Measurements from ENCODE around the gene MMP11. TPM values are rescaled to one million over a fixed set of nuclear protein-coding genes. Genes with fewer than 3 reads are reported as not detected.

The MMP11 gene
- total RNA-seq, 1 donor from 2014 or later, result 0.53 TPM

DNA sequence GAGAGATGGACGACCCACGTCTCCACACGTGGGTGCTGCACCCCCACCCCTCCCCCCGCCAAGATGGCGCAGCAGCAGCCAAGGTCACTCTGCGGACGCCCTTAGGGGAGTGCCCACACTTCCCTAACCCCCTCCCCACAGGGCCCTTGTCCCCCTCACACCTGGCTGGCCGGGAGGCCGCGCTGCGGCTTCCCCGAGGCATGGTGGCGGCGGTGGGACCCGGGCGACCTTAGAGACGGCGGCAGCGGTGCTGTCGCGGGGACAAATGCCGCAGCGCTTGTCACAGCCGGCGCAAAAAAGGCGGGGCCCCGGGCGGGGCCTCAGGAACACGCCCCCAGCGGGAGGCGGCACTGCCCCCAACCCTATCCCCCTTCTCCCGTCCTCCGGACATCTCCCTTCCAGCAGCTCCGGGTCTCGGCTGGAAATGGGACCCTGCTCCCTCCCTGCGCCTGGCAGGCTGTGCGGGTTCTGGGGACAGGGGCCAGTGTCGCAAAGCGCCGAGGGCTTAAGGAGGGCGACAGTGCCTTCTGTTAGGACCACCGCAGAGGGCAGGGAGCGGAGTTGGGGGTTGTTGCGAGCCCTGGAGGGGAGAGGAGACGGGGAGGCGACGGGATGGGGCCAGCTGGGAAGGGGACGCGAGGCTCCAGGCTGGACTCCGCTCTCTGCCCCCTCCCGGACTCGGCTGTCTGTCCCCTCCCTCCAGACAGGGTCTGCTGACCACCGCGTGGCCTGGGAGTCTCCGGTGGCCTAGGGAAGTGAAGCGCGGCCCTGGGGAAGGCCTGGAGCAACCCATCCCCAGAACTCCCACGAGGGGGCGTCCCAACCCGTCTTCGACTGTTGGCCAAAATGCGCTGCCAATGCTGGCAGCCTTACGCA lies 4.7 kb upstream of the MMP11 start, which contains the start of gene CHCHD10:
Gene CHCHD10 (minus strand): TSS at position 300 of the 876 bp plus-strand sequence. CDS start 98 bp downstream, at position 202.
- peak; percentile 19 for DNase-seq (ENCODE audit: low read depth)
- FAIRE-seq, result no peak
- TF ChIP-seq, protein P1, sequence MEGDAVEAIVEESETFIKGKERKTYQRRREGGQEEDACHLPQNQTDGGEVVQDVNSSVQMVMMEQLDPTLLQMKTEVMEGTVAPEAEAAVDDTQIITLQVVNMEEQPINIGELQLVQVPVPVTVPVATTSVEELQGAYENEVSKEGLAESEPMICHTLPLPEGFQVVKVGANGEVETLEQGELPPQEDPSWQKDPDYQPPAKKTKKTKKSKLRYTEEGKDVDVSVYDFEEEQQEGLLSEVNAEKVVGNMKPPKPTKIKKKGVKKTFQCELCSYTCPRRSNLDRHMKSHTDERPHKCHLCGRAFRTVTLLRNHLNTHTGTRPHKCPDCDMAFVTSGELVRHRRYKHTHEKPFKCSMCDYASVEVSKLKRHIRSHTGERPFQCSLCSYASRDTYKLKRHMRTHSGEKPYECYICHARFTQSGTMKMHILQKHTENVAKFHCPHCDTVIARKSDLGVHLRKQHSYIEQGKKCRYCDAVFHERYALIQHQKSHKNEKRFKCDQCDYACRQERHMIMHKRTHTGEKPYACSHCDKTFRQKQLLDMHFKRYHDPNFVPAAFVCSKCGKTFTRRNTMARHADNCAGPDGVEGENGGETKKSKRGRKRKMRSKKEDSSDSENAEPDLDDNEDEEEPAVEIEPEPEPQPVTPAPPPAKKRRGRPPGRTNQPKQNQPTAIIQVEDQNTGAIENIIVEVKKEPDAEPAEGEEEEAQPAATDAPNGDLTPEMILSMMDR (IDR thresholded peaks at IDR 0.05; ENCODE audit: insufficient read depth, low read length, severe bottlenecking), result peak; percentile 83
- Histone ChIP-seq H3K36me3 (ENCODE audit: control insufficient read depth, insufficient read depth, low read length) (no peaks in the 10 kb centered on the region), H3K4me3 (ENCODE audit: low read depth, low read length) (peak within 1 kb of the TSS; percentile 83), H3K27me3 (ENCODE audit: control insufficient read depth, insufficient read depth, low read length) (no peaks in the 10 kb centered on the region)

DNA sequence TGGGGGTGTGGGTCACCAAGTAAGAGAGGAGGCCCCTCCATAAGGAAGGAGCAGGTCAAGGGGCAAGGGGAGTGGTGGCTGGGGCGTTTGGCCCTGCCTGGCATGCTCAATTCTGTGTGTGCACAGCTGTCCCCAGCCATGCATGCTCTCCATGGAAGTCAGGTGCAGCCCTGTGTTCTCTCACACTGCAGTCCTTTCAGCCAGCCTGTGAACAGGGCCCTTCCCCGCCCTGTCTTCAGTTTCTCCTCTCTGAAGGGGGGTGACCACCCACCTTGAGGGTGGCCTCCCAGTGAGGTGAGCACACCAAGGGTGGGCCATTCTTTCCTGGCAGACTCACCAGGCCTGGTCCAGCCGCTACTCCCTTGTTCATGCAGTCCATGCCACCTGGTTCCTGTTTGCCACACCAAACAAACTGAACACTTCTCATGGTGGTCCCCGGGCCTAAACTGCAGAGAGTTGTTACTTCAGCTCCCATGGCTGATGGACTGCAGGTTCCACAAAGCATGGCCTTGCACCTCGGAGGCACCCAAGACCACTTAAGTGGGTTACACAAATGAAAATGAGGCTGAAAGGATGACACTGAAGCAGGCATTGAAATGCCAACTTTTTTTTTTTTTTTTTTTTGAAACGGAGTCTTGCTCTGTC lies 3.2 kb upstream of the MMP11 start:
- no peak overlapping the region for H3K4me3 ChIP-seq (ENCODE audit: low read depth, low read length)
- DNase-seq (ENCODE audit: low read depth) (no peak), FAIRE-seq (no peak)
- H3K36me3 ChIP-seq (ENCODE audit: control insufficient read depth, insufficient read depth, low read length), result no peaks in the 10 kb centered on the region
- peaks cover 7% of the 10 kb centered on the region for H3K27me3 ChIP-seq (ENCODE audit: control insufficient read depth, insufficient read depth, low read length)
- TF ChIP-seq, protein P1 (IDR thresholded peaks at IDR 0.05; ENCODE audit: insufficient read depth, low read length, severe bottlenecking), result no peak

DNA sequence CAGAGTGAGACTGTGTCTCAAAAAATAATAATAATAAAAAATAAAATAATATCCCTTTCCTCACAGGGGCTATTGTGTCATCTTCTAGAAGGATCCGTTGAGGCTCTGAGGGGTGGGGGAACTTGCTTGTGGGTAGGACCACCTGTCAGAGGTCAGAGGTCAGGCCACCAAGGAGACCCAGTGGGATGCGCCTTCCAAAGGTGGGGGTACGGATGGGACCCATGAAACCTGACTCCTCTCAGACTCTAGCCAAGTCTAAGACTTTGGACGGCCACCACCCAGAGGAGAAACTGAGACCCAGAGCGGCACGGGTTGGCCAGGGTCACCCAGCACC lies 367 bp upstream of the MMP11 start:
- peak overlapping the region; percentile 21 for H3K4me3 ChIP-seq (ENCODE audit: low read depth, low read length)
- H3K27me3 ChIP-seq (ENCODE audit: control insufficient read depth, insufficient read depth, low read length), result peaks cover 9% of the 10 kb centered on the region
- TF ChIP-seq, protein P1 (IDR thresholded peaks at IDR 0.05; ENCODE audit: insufficient read depth, low read length, severe bottlenecking), result no peak
- FAIRE-seq (no peak), DNase-seq (ENCODE audit: low read depth) (no peak)
- H3K36me3 ChIP-seq (ENCODE audit: control insufficient read depth, insufficient read depth, low read length), result no peaks in the 10 kb centered on the region

DNA sequence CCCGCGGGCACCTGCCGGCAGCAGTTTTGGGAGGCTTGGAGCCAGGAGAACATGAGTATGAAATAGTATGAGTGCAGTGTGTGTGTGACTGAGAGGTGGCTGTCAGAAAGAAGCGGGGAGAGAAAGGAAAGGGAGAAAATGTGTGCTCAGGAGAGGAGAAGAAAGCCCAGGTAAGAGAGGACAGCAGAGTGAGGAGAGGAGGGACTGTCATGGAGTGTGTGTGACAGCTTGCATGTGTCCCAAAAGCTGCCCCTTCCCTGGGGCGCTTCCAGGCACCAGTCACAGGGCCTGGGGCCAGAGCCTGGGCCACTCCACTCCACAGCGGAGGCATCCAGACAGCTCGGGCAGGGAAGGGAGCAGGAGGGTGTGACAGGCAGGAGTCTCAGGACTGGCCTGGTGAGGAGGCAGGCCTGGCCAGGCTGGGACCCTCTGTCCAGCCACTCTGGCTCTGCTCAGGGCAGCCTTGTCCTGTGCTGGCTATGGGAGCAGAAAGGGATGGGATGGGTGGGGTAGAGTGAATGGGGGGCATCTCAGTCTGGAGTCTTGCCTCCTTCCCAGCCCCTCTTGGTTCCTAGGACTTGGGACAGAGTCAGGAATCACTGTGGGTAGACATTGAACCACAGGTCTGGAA lies 949 bp downstream of the MMP11 start:
- TF ChIP-seq, protein P1 (IDR thresholded peaks at IDR 0.05; ENCODE audit: insufficient read depth, low read length, severe bottlenecking), result no peak
- Histone ChIP-seq H3K36me3 (ENCODE audit: control insufficient read depth, insufficient read depth, low read length) (no peaks in the 10 kb centered on the region), H3K27me3 (ENCODE audit: control insufficient read depth, insufficient read depth, low read length) (peaks cover 9% of the 10 kb centered on the region), H3K4me3 (ENCODE audit: low read depth, low read length) (no peak overlapping the region)
- DNase-seq (ENCODE audit: low read depth) (no peak), FAIRE-seq (no peak)

DNA sequence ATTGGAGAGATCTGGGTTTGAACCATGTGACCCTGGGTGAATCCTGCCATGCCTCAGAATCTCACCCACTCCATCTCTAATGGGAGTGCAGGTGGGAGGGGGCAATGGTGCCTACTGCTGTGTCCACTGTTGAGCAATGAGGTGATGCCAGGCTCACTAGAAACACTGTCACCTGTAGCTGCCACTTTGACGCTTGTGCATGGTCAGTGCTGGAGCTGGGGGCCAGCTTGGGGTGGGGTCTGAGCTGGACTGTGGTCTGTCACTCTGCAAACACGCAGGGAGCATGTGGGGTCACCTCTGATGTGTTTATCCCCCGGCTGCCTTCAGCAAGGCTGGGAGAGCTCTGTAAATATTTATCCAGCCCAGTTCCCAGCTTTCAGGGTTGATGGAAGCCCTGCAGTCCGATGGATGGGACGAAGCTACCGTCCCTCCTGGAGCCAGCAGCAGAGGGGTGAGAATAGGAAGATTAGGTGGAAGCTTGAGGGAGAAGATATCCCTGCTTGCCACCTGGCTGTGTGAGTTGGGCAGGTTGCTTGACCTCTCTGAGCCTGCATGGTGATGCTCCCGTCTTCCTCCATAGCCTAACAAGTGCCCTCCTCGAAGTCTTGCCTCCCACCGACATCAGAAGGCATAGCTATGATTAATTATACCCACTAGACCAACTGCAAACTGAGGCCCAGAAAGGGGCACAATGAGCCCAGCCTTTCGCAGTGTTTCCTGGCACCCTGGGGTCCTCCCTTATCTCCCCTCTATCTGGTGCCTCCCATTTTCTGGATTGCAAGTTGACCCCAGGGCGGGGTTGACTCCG lies 1.7 kb downstream of the MMP11 start:
- DNase-seq (ENCODE audit: low read depth) (no peak), FAIRE-seq (no peak)
- Histone ChIP-seq H3K27me3 (ENCODE audit: control insufficient read depth, insufficient read depth, low read length) (peaks cover 9% of the 10 kb centered on the region), H3K36me3 (ENCODE audit: control insufficient read depth, insufficient read depth, low read length) (no peaks in the 10 kb centered on the region), H3K4me3 (ENCODE audit: low read depth, low read length) (no peak overlapping the region)
- TF ChIP-seq, protein P1 (IDR thresholded peaks at IDR 0.05; ENCODE audit: insufficient read depth, low read length, severe bottlenecking), result no peak

Data from bronchial epithelial cell (primary cell).